Activated T-helper 2 cell treated with anti-CD3 and anti-CD28 coated beads, Interferon-gamma antibody, Interleukin-2, Interleukin-4, amounts not matched to agents 10 μg/mL and 5 μg/mL and 100 μg/mL, durations not matched to agents 14 hours and 24 hours and 36 hours (primary cell): Measurements from ENCODE around the gene CFAP221. TPM values are rescaled to one million over a fixed set of nuclear protein-coding genes. Genes with fewer than 3 reads are reported as not detected.
A peak's percentile ranks its signal among the peaks of the same experiment; 100 is the strongest.

Experiments
- DNase-seq: peaks from one replicate; pipeline ENCODE4 v3.0.0; 2021; ENCODE audit warnings: low spot score
- H3K27ac Mint-ChIP-seq: one replicate; pipeline ENCODE4 v1.8.0; 2021; ENCODE audit warnings: mixed read lengths
- H3K27me3 Mint-ChIP-seq: one replicate; pipeline ENCODE4 v1.8.0; 2021; ENCODE audit warnings: low read depth, mixed read lengths
- H3K36me3 Mint-ChIP-seq: one replicate; pipeline ENCODE4 v1.8.0; 2021; ENCODE audit warnings: low read depth, mixed read lengths
- H3K4me1 Mint-ChIP-seq: one replicate; pipeline ENCODE4 v1.8.0; 2021; ENCODE audit warnings: low read depth, mixed read lengths
- H3K4me3 Mint-ChIP-seq: one replicate; pipeline ENCODE4 v1.8.0; 2021; ENCODE audit warnings: low read depth, mild to moderate bottlenecking, moderate library complexity, mixed read lengths
- H3K9me3 Mint-ChIP-seq: one replicate; pipeline ENCODE4 v1.8.0; 2021; ENCODE audit warnings: mixed read lengths
- intact Hi-C: fragments of 100-400 bp; cut with micrococcal nuclease; formaldehyde crosslinking; loops from one replicate; pipeline ENCODE4 v1.15.1; 2023
- total RNA-seq: library from RNA; stranded (reverse); gene quantifications from 2 replicates; pipeline ENCODE4 v1.2.3, GENCODE V29; 2022

Gene CFAP221
- total RNA-seq, 1 donor from 2014 or later: not detected

DNA sequence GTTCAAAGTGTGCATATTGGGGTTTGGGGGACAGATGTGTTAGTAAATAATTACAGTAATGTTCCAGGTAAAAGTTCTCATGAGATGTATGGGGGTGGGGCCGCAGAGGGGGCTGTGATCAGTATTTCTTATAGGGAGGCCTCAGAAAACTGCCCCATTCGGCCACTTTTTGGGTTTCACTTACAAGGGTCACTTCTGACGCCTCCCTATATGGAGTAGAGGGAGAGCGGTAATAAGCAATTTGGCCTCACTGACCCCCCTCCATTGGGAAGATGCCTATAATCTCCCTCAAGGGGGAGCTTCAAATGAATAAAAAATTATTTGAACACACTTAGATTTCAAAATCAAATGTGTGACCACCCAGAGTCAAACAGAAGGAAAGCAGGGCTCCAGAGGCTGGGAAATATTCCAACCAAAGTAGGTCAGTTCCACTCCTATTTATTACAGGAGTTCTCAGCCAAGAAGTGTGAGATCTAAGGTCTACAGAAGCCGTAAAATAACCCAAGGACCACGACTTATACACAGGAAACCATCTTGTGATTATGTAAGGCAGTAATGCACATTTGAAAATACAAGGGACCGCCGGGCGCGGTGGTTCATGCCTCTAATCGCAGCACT lies 22.7 kb upstream of the CFAP221 start:
- Mint-ChIP-seq H3K36me3 (no peaks in the 10 kb centered on the region), H3K27me3 (peaks cover 30% of the 10 kb centered on the region), H3K4me3 (no peak overlapping the region), H3K4me1 (no peaks in the 10 kb centered on the region), H3K9me3 (no peaks in the 10 kb centered on the region), H3K27ac (no peak overlapping the region)
- intact Hi-C loops: no loop called here
- DNase-seq: no peak

DNA sequence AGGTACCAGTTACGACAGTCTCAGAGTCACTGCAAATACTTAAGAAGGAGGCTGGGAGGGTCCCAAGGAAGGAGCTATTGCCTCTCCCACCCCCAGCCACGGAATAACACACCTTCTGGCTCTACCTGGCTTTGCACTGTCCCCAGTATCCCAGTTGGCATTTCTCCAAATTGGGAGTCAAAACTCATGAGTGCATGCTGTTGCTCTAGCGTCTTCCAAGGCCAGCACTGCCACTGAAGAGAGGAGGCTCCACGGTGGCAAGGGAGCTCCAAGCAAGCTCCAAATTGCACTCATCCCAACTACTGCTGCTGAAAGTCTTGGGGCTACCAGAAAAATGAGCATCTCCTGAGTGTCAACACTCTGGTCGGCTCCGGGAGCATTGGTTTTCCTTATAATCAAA lies 21.6 kb upstream of the CFAP221 start:
- Mint-ChIP-seq H3K27ac (no peak overlapping the region), H3K36me3 (no peaks in the 10 kb centered on the region), H3K9me3 (no peaks in the 10 kb centered on the region), H3K27me3 (peaks cover 37% of the 10 kb centered on the region), H3K4me1 (no peaks in the 10 kb centered on the region), H3K4me3 (no peak overlapping the region)
- no peak for DNase-seq
- intact Hi-C loops: no loop called here

DNA sequence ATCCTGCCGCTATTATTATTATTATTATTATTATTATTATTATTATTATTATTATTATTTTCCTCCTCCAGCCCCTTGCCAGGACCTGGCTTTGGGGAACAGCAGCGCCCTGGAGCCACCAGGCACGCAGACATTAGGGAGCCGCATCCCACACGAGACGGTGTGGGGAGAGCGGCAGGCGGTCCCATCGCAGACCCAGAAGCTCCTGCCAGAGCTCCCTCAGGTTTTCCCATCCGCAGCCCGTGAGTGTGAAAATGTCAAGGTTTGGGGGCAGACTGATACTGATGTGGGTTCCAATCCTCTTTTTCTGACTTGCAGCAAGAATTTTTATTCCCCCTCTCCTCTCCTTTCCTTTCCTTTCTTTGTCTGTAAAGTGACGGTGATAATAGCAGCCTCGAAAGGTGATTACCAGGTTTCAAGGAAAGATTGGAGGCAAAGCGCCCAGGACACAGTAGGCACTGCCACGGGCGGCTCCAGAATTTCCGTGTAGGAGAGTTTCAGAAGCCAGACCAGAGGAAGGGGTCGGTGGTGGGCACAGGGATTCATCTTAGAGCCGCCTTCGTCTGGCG lies 20.8 kb upstream of the CFAP221 start:
- no peak overlapping the region for H3K27ac Mint-ChIP-seq
- H3K9me3 Mint-ChIP-seq: no peaks in the 10 kb centered on the region
- peaks cover 37% of the 10 kb centered on the region for H3K27me3 Mint-ChIP-seq
- no peak for DNase-seq
- intact Hi-C loops: no loop called here
- H3K4me3 Mint-ChIP-seq: no peak overlapping the region
- H3K36me3 Mint-ChIP-seq: no peaks in the 10 kb centered on the region
- H3K4me1 Mint-ChIP-seq: no peaks in the 10 kb centered on the region

DNA sequence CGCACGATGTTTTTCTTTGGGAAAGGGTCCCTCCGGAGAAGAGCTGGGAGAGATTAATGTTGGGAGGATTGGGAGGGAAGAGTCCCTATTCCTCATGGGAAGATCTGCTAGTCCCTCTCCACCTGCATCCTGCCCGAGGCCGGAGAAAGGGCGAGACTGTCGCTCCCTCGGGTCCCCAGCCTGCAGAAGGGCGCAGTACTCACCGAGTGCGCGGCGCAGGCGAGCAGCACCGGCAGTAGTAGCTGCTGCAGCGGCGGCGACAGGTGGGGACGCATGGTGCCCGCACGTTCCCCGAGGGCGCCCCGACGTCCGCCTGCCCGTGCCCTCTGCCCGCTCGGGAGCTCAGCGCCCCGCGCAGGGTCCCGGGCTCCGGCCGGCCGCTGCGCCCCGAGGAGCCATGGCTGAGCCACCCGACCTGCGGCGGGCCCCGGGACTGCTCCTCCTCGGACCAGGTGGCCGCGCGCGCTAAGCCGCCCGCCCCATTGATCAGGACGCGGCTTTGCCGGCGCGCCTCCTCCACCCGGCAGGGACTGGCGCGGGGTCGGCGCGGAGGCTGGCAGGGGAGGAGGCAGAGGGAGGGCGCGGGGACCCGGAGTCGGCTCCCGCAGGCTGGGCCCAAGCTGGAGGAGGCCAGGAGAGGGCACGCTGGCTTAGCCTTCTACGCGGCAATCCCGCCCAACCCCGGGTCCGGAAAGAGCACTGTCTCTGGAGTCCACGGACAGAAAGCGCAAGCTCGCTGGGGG lies 20.1 kb upstream of the CFAP221 start, which contains the start of gene SCTR:
TSS of gene SCTR (minus strand) at position 532 of the 743 bp plus-strand sequence. CDS start at position 275, 257 bp downstream.
- Mint-ChIP-seq H3K9me3 (no peaks in the 10 kb centered on the region), H3K36me3 (no peaks in the 10 kb centered on the region), H3K4me3 (no peak within 1 kb of the TSS), H3K27ac (no peak within 1 kb of the TSS), H3K27me3 (peaks cover 39% of the 10 kb centered on the region), H3K4me1 (no peaks in the 10 kb centered on the region)
- no peak for DNase-seq
- intact Hi-C loops: no loop called here

DNA sequence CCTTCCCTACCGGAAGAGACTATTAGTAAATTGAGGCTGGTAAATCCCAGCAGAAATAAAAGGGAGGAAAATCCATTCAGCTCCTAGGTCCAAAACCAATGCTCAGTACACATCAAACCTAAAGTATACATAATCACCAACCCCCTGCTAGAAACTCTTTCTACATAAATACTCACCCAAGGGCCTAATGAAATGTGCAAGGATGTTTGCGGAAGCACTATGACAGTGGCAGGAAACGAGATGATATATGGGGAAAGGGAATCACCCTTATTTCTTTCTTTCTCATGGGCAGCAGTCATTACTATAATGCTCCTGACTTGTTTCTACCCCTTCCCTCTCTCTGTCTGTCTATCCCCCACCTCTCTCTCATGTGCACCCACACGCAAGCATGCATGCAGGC lies 18.6 kb upstream of the CFAP221 start:
- peaks cover 39% of the 10 kb centered on the region for H3K27me3 Mint-ChIP-seq

DNA sequence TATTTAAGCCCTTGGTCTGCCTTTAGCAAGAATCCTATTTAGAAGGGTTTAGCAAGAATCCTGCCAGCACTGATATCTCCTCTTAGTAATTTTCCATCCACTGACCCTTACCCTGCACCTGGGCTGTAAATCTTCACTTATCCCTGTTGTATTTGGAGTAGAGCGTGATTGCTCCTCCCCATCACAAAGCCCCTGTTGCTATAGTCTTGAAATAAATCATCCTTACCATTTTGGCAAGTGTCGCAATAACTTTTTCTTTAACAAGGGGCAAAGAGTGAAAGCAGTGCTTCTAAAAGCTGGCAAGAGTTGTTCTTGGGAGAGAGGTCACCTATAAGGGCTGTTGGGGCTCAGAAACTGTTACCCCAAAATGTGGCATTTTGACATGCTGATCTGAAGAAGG lies 16.2 kb upstream of the CFAP221 start:
- Mint-ChIP-seq H3K36me3 (no peaks in the 10 kb centered on the region), H3K27me3 (peaks cover 36% of the 10 kb centered on the region), H3K4me1 (no peaks in the 10 kb centered on the region), H3K4me3 (no peak overlapping the region), H3K9me3 (peaks cover 5% of the 10 kb centered on the region), H3K27ac (no peak overlapping the region)
- intact Hi-C loops: no loop called here
- DNase-seq: no peak

More for the DNA sequence above, 18.6 kb upstream of the CFAP221 start:
- no peaks in the 10 kb centered on the region for H3K9me3 Mint-ChIP-seq
- H3K36me3 Mint-ChIP-seq: no peaks in the 10 kb centered on the region
- no peaks in the 10 kb centered on the region for H3K4me1 Mint-ChIP-seq
- no peak for DNase-seq
- intact Hi-C loops: no loop called here
- no peak overlapping the region for H3K4me3 Mint-ChIP-seq
- H3K27ac Mint-ChIP-seq: no peak overlapping the region

DNA sequence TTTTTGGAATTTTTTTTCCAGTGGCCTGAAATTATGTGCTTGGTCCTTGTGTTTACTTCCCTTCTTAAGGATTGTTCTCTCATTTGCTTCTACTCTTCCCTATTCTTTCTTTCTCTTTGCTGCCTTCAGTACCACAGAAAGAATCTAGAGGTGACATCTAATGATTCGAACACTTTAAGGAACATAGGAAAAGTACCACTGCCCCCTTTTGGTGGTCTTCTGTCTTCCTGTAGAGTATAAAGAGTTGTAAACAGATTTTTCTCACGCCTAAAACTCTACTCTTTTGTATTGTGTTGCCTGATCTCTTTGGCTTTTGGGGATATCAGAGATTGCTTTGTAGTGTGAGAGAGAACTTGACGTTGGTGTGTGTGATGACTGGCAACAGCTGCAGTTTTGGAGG lies 13.0 kb upstream of the CFAP221 start:
- intact Hi-C loops: no loop called here
- H3K4me1 Mint-ChIP-seq: no peaks in the 10 kb centered on the region
- no peak for DNase-seq

DNA sequence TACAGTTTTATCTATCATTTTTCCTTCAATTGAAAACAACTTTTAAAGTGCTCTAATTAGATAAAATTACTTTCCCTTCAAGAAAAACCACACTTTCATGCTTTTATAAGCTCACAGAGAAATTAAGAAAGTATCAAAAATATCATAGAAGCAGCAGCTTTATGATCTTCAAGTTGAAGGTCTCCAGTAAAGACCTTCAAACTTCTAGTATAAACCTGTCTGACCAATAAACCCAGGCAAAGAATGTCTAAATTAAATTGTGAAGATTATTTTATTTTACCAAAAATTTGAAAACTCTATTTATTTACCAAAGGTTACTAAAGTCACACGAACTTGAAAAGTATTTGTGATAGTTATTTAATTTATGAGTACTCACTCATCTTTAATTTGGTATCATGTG lies 10.7 kb upstream of the CFAP221 start:
- intact Hi-C loops: no loop called here
- DNase-seq: no peak
- Mint-ChIP-seq H3K27ac (no peak overlapping the region), H3K4me1 (no peaks in the 10 kb centered on the region), H3K9me3 (peaks cover 18% of the 10 kb centered on the region), H3K36me3 (no peaks in the 10 kb centered on the region), H3K4me3 (no peak overlapping the region), H3K27me3 (peaks cover 2% of the 10 kb centered on the region)

More for the DNA sequence above, 13.0 kb upstream of the CFAP221 start:
- H3K4me3 Mint-ChIP-seq: no peak overlapping the region
- peaks cover 14% of the 10 kb centered on the region for H3K27me3 Mint-ChIP-seq
- H3K36me3 Mint-ChIP-seq: no peaks in the 10 kb centered on the region
- peaks cover 18% of the 10 kb centered on the region for H3K9me3 Mint-ChIP-seq
- H3K27ac Mint-ChIP-seq: no peak overlapping the region

DNA sequence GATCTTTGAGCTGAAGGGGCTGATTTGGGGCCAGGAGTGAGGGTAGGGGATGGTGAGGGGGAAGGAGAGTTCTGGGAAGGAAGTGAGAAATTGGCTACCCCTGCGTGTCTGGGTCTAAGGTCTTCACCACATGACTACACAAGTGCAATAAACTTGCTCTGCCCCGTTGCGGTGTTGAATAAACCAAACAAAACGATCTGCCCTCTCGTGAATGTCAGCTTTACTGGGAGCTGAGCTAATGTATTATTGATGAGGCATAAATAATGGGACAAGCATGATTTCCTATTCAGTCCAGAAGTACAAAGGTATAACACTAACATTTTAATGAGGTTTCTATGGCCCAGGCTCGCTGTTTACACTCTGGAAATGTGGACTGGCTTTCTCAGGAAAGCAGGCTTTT lies 8.0 kb upstream of the CFAP221 start:
- H3K4me3 Mint-ChIP-seq: no peak overlapping the region
- no peak for DNase-seq
- H3K9me3 Mint-ChIP-seq: peaks cover 18% of the 10 kb centered on the region
- no peak overlapping the region for H3K27ac Mint-ChIP-seq
- intact Hi-C loops: no loop called here
- H3K27me3 Mint-ChIP-seq: peaks cover 4% of the 10 kb centered on the region
- no peaks in the 10 kb centered on the region for H3K36me3 Mint-ChIP-seq
- no peaks in the 10 kb centered on the region for H3K4me1 Mint-ChIP-seq

DNA sequence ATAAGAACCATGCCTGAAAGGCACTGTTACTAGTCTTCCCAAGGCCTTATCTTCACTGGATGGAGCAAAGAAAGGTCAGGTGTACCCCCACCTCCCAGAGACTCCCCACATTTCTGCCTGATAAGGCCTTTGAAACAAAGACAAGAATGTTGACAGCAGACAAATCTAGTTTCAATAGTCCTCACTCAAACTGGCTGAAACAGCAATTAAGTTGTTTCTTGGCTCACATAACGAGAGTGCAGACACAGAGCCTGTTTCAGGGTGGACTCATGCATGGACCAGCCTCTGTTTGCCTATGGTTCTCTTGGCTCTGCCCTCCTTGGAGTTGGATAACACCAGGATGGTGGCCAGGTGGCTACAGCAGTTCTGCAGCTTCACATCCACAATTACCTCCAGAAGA lies 7.5 kb upstream of the CFAP221 start:
- peaks cover 18% of the 10 kb centered on the region for H3K9me3 Mint-ChIP-seq
- peaks cover 4% of the 10 kb centered on the region for H3K27me3 Mint-ChIP-seq
- no peak overlapping the region for H3K4me3 Mint-ChIP-seq
- no peaks in the 10 kb centered on the region for H3K36me3 Mint-ChIP-seq
- H3K4me1 Mint-ChIP-seq: no peaks in the 10 kb centered on the region
- intact Hi-C loops: no loop called here
- no peak overlapping the region for H3K27ac Mint-ChIP-seq
- no peak for DNase-seq

DNA sequence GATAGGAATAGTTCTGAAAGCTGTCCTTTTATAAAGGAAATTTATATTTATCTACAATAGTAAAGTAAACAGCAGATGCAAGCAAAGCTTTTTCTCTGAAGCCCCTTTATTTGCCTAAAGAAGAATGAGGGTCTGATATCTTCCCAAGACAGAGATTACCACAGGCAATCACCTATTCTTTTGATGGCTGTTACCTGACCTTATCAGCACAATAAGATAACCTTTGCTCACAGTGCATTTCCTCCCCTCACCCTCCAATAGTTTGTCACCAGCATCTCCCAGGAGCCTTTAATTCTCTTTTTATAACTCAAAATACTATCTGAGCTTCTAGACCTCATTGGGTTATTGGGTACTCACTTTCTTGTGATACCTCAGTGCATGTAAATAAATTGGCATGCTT lies 6.5 kb upstream of the CFAP221 start:
- Mint-ChIP-seq H3K4me3 (no peak overlapping the region), H3K27ac (no peak overlapping the region), H3K36me3 (no peaks in the 10 kb centered on the region), H3K4me1 (no peaks in the 10 kb centered on the region), H3K27me3 (peaks cover 6% of the 10 kb centered on the region), H3K9me3 (peaks cover 15% of the 10 kb centered on the region)
- intact Hi-C loops: no loop called here
- no peak for DNase-seq

DNA sequence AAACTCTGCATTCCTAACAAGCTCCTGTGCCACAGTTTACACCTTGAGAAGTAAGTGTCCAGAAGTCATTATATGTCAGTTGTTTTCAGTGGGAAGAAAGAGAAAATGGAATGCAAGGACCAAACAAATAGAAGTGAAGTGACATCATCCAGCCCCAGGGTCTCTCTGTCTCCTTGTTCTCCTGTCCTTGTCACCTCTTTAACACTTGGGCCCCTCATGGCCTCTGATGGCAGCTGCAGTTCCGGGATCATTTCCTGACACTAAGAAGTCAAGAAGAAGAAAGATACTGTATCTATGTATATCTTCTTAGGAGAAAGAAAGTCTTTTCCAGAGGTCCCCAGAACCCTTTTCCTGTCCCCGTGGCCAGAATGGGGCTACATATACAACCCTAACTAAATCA lies 2.8 kb upstream of the CFAP221 start:
- no peaks in the 10 kb centered on the region for H3K9me3 Mint-ChIP-seq
- peaks cover 29% of the 10 kb centered on the region for H3K27me3 Mint-ChIP-seq
- DNase-seq: no peak
- no peak overlapping the region for H3K4me3 Mint-ChIP-seq
- no peak overlapping the region for H3K27ac Mint-ChIP-seq
- H3K36me3 Mint-ChIP-seq: peaks cover 4% of the 10 kb centered on the region
- intact Hi-C loops: no loop called here
- H3K4me1 Mint-ChIP-seq: peaks cover 2% of the 10 kb centered on the region

DNA sequence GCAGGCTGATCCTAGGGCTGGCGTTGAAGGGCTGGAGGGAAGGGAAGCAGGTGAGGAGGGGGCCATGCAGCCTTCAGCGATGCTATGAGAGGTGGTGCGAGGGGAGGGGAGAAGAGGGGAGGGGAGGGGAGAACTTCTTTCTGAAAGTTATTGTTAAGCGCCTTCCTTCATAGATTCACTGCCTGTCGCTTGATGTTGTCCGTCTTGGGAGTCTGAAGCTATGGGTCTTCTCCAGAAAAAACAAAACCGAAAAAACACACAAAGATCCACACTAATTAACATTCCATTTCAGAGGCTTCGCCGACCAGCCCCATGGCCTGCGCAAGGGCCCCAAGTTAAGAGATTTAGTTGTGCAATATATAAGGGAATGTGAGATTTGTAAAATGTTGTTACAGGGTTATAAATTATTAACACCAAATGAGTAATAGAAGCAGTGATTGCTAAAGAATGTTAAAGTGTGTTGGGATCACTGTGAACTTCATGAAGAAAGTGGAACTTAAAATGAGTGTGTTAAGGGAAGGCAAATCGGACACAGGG lies 758 bp downstream of the CFAP221 start:
- intact Hi-C loops: no loop called here
- H3K4me3 Mint-ChIP-seq: peak overlapping the region; percentile 17
- H3K27ac Mint-ChIP-seq: no peak overlapping the region
- H3K27me3 Mint-ChIP-seq: peaks cover 30% of the 10 kb centered on the region
- H3K36me3 Mint-ChIP-seq: peaks cover 4% of the 10 kb centered on the region
- H3K9me3 Mint-ChIP-seq: no peaks in the 10 kb centered on the region
- peaks cover 2% of the 10 kb centered on the region for H3K4me1 Mint-ChIP-seq
- DNase-seq: no peak
